NCI-H226 (cell line): Measurements from ENCODE around the gene THAP12.
A peak's percentile ranks its signal among the peaks of the same experiment; 100 is the strongest.
"Not testable (repeated sequence)": the region's sequence is repeated elsewhere in the genome, so short reads cannot be mapped to it uniquely, and the experiment has no call there.

Source experiments
- DNase-seq: peaks from one replicate; pipeline ENCODE4 v3.0.0-alpha.2; 2015

THAP12 gene, protein sequence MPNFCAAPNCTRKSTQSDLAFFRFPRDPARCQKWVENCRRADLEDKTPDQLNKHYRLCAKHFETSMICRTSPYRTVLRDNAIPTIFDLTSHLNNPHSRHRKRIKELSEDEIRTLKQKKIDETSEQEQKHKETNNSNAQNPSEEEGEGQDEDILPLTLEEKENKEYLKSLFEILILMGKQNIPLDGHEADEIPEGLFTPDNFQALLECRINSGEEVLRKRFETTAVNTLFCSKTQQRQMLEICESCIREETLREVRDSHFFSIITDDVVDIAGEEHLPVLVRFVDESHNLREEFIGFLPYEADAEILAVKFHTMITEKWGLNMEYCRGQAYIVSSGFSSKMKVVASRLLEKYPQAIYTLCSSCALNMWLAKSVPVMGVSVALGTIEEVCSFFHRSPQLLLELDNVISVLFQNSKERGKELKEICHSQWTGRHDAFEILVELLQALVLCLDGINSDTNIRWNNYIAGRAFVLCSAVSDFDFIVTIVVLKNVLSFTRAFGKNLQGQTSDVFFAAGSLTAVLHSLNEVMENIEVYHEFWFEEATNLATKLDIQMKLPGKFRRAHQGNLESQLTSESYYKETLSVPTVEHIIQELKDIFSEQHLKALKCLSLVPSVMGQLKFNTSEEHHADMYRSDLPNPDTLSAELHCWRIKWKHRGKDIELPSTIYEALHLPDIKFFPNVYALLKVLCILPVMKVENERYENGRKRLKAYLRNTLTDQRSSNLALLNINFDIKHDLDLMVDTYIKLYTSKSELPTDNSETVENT

DNA sequence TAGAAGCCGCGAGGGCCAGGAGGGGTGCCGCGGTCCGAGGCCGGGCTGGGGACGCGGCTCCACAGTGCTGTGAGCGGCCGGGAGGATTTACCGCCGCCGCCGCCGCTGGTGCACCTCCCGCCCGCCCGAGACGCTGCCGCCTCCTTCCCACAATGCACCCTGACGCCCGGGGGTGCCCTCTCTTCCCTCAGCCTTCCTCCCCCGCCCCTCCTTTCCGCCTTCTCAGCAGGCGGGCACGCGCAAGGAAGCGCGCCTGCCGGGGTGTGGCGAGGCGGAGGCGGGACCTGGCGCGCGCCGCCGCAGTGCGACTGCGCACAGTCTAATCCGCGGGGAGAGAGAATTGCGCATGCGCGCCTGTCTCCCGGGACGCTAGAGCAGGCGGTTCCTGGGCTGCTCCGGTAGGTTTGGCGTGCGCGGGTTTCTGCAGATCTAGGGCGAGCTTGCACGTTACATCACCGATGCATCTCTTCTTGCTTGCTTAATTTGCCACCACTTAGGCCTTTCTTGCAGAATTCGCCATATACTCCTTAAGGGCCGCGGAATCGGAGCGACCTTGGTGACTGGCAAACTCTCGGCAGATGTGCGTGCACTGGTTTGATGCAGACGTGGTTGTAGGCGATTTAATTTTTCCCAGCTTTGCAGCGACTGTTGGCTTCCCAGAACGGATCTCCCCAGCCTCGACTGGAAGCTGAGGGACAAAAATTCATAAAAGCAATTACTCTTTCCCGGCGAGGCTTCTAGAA, at the start of gene THAP12, which contains the start of gene GVQW3:
Gene THAP12, minus strand, starts transcription at position 156 of the 743 bp plus-strand sequence. CDS start 296 bp downstream, outside the sequence.
Gene GVQW3, plus strand, starts transcription at position 347 of the 743 bp plus-strand sequence. CDS start 506 bp downstream, outside the sequence.
- DNase-seq, result peak; percentile 91

DNA sequence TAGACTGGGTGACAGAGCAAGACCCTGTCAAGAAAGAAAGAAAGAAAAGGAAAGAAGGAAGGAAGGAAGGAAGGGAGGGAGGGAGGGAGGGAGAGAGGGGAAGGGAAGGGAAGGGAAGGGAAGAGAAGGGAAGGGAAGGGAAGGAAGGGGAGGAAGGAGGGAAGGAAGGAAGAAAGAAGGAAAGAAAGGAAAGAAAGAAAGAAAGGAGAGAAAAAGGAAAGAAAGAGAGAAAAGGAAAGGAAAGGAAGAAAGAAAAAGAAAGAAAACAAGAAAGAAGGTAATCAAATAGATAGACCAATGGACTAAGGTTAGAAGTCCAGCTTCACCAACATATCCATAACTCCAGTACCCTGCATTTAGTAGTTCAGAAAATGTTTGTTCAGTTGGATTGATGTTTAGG, 45.7 kb upstream of the THAP12 start:
- no peak for DNase-seq

DNA sequence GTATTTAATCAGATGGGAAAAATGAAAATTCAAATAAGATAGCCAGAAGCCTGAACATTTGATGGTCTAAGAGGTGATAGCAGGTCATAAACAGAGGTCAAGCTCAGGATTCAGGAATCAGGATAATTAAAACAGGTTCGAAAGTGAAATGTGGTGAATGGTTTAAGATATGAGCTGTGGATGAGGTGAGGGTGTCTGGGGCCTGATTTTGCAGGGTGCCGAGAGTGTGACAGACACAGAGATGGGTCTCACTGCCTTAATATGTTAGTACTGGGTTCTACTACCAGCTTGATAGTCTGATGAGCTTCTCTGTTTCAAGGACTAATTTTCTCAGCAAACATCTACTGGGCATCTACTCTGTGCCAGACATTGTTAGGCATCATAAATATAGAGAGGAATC, 44.0 kb upstream of the THAP12 start:
- DNase-seq, result no peak

DNA sequence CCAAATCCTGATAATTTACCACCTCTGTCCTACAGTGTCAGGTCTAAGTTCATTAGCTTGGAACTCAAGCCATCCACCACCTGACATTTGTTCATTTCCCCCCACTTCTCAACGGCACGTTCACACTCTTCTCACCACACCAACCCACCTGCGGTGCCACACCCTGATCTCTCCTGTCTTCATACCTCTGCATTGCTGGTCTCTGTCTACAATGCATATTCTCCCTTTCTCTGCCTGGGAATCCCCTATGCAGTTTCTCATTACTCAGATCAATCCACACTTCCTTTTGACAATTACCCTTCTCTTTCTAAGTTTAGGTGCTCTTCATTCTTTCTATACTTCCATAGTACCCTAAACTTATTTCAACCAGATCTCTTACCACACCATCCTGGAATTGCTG, 43.4 kb upstream of the THAP12 start:
- no peak for DNase-seq

DNA sequence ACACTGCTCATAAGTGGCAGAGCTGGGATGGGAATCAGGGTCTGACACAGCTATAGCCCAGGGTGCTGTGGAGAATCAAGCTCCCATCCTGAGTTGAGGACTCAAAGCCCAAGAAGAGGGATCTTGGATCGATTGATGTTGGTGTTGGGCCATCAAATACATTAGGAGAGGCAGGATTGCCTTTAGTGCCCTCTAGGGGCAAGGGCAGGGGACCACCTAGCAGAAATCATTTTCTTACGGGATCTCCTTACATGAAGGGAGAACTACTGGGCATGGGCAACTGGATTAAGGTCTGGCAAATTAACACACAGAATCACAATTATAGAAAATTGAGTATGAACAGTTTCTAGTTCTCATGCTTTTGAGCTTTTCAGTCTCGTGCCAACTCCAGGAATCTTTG, 39.0 kb upstream of the THAP12 start:
- no peak for DNase-seq

DNA sequence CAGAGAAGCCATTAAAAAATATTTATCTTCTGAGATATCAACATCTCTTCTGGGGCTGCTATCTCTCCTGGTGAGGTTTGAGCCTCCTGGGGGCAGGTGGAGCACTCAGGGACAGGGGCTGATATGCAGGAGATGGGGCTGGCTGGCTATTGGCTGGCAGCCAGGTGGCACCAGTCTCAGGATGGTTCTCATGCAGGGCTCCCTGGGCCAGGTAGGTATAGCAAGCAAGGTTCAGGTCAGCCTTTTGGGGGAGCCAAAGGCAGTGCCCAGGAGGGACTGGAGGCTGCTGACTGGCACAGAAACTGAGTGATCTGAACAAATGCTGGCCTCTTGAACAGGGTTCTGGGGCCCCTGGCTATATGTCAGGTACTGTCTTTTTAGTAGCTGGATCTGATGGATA, 34.1 kb upstream of the THAP12 start:
- DNase-seq, result no peak

DNA sequence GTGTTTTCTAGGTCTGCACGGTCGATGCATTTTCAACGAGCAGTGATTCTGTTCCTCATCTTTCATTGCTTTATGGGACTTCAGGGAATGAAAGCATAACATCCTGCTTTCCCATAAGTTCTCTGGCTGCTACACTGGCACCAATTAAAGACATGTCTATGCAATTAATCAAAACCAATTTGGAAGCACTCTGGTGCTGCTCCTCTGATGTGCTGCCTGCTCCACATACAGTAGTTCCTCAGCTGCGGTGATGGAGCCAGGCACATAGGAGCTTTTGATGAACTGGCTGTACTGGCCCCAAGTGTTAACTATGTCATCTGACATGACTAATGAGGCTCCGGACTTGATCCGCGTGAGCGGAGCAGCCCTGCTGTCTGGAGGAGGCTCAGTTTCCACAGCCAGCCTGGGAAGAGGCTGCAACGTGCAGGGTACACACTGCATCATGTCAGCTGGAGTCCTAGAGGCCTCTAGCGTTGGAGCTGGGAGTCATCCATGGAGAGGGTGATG, 30.0 kb upstream of the THAP12 start:
- no peak for DNase-seq

DNA sequence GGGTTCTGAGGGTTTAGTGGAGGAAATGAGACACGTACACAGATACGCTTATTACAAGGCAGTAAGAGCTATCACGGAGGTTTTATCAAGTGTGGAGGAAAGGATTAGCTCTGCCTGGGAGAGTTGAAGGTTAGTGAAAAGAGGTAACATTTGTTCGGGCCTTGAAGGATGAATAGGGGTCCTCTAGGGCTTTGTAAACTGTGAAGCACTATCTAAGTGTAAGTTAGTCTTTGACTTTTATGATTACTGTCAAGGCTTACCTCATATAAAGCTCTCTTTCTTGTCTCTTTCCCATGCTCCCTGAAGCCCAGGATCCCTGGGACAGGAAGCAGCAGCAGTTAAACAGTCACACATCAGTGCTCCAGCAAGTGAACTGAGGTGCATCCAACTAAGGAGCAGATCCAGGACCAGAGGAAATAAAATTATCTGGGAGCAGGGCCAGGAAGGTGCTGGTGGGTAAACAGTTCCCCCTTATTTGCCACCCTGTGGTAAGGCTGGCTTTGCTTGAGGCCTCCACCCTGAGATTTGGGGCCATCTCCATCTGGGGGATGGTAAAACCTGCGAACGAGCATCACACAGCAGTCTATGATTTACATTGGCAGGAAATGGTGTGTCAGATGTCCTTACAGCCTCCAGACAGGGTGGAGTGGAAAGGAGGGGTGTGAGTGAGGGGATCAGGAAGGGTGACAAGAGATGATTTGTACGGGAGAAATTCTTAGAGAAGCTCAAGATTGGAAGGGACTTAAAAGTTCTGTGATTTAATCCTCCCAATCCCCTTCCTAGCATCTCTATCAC, 27.4 kb upstream of the THAP12 start:
- no peak for DNase-seq

DNA sequence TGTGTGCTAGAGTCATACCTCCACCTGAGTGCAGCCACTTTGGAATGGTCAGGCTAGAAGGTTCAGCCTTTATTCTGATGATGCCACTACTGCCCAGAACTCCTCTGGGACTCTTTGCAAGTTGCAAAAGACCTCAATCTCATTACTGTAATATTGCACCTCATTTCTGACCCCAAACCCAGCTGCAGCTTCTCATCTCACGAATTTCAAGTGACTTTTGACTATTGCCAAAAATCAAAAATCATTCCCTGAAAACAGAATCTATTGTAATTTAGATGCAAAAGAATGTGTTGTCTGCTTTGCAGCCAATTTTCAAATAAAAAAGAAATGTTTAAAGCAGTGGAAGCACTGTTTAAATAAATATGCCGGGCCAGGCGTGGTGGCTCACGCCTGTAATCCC, 25.4 kb upstream of the THAP12 start:
- DNase-seq, result no peak

DNA sequence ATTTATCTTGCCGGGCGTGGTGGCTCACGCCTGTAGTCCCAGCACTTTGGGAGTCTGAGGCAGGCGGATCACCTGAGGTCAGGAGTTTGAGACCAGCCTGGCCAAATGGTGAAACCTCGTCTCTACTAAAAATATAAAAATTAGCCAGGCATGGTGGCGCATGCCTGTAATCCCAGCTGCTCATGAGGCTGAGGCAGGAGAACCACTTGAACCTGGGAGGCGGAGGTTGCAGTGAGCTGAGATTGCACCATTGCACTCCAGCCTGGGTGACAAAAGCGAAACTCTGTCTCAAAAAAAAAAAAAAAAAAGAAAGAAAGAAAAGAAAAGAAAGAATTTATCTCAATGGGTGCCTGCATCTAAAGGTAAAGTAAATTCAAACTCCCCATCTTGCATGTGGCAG, 20.6 kb upstream of the THAP12 start:
- DNase-seq, result not testable (repeated sequence)

DNA sequence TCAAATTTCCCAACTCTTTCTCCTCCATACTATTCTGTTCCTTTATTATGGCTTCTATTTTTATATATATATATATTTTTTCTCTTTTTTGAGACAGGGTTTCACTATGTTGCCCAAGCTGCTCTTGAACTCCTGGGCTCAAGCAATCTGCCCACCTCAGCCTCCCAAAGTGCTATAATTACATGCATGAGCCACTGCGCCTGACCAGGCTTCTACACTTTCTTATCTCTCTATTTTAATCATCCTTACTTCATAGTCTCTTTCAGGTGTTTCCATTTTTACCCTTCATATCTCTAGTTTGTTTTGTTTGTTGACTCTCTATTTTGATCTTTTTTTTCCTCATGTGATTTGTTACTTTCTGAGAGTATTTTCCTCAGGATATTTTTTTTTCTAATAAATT, 20.0 kb upstream of the THAP12 start:
- no peak for DNase-seq

DNA sequence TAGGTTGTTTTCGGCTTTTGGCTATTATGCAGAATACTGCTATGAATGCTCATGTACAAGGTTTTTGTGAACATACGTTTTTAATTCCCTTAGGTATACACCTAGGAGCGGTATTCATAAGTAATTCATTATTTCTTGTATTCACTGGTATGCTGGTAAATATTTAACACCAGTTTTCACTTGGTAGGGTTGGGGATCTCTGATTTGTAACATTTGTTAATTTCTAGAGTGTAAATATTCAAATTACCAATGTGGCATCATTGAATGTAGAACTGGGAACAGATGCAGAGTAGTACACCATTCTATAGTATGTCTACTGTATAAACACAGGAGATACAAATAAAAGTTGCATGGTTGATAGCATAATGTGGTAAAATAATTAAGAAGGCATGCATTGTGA, 16.5 kb upstream of the THAP12 start:
- DNase-seq, result no peak

DNA sequence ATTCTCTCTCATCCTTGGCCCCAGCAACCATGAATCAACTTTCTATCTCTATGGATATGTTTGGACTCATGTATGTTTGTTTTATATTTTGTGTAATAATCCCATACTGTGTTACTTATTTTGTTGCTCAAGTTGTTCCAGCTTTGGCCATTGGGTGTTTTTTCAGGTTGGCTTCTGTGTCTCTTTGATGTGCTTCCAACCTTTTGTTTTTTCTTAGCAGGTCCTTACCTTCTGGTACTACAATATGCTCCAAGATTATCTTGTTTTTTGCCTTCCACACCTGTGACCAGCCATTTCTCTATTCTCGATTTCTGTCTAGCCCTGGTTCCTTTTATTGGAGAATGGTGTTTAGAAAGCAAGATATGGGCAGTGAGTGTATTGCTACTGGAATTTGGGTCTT, 14.4 kb upstream of the THAP12 start:
- DNase-seq, result no peak

DNA sequence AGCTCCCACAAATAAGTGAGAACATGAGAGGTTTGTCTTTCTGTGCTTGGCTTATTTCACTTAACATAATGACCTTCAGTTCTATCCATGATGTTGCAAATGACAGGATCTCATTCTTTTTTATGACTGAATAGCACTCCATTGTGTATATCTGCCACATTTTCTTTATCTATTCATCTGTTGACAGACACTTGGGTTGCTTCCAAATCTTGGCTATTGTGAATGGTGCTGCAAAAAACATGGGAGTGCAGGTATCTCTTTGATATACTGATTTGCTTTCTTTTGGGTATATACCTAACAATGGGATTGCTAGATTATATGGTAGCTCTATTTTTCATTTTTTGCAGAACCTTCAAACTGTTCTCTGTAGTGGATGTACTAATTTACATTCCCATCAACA, 13.5 kb upstream of the THAP12 start:
- DNase-seq, result no peak

DNA sequence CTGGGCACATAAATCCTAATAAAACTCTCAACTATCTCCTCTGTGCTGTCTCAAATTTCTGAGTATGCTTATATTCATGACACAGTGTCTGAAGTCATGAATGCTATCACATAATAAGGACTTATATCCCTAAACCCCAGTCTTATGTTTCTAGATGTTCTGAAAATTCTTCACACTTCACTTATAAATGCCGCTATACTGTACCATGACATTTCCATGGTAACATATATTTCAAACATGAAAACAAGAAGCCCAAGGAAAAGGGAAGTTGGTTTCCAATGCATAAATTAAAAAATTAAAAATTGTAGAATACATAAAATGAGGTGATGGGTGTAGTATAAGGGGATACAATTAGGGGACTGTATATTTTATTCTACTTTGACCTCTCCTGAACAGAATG, 11.9 kb upstream of the THAP12 start:
- no peak for DNase-seq

DNA sequence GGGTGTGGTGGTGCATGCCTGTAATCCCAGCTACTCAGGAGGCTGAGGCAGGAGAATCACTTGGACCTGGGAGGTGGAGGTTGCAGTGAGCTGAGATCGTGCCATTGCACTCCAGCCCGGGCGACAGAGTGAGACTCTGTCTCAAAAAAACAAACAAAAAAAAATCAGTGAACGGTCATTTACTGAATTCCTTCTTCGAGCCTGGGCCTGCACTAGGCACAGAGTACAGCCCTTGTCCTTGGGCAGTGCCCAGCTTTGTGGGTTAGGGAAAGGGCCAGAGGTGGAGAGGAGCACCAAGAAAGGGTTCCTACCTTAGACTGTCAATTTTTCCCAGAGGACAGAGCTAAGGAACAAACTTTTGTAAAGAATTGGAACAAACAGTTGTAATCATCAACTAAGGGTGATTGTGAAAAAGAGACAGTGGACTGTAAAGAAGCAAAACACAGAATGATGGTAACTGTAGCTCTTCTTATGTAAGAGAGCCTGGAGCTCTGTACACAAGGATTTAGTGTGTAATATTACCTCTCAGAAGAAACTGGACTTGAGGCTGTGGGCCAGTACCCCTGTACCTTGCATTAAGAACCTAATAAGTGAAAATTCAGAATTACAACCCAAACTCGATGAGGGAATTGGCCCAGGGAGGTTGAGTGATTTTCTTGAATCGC, 11.0 kb upstream of the THAP12 start:
- DNase-seq, result no peak

DNA sequence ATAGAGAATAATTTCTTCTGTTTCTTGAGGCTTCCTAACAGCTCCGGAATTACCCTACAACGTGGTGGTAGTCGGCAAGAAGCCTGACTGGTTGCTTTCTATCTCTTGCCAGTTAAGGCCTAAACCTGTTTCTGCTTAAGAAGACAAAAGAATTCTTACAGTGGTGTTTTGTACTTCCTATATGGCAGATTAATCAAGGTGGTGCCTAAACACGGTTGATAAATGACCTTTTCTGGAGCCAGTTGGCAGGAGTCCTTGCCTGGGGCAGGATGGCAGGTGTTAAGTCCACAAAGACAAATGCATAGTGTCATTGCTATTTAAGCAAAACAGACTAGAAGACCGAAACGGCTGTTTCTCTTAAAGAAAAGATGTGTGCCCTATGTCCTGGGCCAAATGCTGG, 10.1 kb upstream of the THAP12 start:
- no peak for DNase-seq

DNA sequence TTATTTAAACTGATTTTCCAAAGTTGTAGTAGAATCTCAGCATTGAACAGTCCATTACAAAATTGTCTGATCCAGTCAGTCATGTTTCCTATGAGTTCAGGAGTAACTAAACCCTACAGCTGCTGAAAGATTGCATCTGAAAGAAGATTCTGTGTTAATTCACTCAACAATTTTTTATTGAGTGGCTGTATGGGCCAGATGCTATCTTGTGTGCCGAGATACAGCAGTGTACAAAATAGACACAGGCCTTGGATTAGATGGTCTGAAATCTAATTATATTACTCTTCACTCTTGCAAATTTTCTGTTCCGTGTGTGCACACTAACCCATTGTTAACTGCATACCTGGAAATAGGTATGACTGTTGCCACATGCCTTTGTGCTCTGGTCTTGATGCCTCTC, 7.5 kb upstream of the THAP12 start:
- DNase-seq, result no peak

DNA sequence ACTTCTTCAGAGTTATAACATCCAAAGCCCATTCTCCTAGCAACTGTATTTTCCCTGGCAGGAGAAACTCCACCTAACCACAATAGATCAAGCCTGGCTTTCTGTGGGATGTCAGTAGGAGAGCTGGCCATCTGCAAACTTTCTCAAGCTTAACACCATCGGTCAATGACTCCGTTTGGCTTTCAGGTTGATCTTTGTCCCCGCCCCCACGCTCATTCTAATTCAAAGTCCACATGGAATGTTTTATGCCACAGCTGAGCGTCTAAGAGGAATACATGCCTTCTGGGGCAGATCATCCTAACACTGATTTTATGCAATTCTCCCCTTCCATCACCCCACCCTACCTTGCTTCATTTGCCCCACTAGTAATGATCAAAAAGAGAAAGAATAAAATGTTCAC, 5.0 kb upstream of the THAP12 start:
- DNase-seq, result no peak

DNA sequence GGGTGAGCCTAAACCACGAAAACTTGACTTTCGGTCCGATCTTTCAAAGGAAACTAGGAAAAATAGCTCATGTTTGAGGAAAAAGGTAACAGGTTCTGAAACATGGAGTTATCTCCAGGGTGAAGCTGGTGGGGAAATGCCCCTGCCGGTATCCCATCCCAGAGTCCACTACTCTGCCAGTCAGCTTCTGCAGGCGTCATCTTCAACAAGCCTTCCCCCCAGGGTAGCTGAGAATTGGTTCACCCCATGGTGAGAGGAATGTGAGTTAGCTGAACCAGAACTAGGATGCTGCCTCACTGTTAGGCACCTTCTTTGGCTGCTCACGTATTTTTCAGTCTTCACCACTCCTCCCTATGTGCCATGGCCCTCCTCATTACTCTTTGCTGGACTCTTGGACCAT, 1.3 kb upstream of the THAP12 start:
- no peak for DNase-seq

DNA sequence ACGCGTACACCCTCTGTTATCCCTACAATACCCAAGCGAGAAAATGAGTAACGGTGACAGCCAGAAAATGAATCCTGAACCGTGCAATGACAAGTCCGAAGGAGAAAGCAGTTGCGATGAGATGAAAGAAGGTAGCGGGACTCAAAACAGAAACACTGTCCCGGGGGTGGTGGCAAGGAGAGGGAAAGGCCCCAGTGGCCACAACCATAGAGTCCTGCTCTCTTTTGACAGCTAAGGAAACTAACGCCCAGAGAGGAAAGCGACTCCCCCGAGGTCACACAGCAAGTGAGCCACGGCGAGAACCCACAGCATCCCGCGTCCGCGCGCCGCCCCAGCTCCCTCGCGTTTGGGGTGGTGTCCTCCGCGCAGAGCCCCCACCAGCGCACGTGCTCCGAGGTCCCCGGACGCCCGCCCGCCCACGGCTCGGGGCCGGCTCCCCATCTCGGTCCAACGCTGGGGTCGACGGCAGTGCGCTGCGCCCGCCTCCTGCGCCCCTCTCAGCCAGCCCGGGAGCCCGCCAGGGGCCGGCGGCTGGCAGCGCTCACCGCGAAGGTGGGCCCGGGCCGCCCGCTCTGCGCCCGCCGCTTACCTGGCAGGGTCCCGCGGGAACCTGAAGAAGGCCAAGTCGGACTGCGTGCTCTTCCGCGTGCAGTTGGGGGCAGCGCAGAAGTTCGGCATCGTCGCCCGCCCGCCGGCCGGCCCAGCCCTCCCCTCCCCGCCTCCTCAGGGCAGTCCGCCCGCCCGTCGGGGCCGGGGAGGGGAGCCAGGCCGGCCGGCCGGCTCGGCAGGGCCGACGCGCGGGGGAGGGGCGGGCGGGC, 564 bp downstream of the THAP12 start:
- DNase-seq, result no peak
